Astrocyte of the cerebellum (primary cell): ENCODE results near the gene SLC16A3.

Source experiments
- DNase-seq: peaks from one replicate; pipeline ENCODE4 v3.0.0-alpha.2; 2011; ENCODE audit warnings: low read depth
- H3K4me3 ChIP-seq: 2 replicates; pipeline ENCODE4 v1.5.1; 2011; ENCODE audit warnings: mild to moderate bottlenecking, low read depth, low read length, moderate library complexity
- in situ Hi-C: cut with HindIII; loops from 2 replicates; pipeline ENCODE4 v1.10.0; 2017; ENCODE audit warnings: low sequenced_read_pairs
- TF ChIP-seq, protein P1 (sequence below): IDR thresholded peaks from 2 replicates; pipeline ENCODE4 v1.5.1; 2012; ENCODE audit warnings: low read length, low read depth, moderate library complexity, mild to moderate bottlenecking; ENCODE audit errors: missing control alignments

The SLC16A3 gene

DNA sequence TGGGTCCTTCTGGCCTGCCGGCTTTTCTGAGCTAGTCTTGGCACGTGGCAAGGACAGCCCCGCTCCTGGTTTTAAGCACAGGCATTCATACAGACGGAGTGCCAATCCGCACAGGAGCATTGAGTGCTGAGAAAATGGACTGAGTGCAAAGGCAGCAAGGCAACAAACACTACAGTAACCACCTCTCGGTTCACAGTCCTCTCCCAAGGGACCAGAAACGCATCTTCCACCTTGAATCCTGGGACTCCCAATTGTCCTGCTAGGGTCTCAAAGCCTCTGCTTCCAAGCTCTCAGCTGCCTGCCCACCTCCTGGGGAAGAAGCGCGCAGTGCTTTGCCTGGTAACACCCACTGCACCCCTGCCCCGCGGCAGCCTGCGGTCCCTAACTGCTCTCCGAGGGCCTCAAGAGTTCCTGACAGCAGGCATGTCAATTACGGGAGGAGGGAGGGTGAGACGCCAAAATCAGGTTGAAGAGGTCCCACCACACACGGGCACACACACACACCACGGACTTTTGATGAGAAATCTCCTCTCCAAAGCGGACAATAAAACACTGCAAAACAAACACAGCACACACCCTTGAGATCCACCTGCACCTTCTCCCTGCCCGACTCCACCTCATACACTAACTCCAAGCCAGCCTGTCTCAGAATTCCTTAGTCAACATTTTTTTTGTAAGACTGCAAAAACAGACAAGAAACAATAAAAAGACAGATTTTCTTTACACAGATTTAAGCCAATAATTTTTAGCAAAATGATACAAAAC, 15.0 kb downstream of the SLC16A3 start:
- TF ChIP-seq, protein P1, sequence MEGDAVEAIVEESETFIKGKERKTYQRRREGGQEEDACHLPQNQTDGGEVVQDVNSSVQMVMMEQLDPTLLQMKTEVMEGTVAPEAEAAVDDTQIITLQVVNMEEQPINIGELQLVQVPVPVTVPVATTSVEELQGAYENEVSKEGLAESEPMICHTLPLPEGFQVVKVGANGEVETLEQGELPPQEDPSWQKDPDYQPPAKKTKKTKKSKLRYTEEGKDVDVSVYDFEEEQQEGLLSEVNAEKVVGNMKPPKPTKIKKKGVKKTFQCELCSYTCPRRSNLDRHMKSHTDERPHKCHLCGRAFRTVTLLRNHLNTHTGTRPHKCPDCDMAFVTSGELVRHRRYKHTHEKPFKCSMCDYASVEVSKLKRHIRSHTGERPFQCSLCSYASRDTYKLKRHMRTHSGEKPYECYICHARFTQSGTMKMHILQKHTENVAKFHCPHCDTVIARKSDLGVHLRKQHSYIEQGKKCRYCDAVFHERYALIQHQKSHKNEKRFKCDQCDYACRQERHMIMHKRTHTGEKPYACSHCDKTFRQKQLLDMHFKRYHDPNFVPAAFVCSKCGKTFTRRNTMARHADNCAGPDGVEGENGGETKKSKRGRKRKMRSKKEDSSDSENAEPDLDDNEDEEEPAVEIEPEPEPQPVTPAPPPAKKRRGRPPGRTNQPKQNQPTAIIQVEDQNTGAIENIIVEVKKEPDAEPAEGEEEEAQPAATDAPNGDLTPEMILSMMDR, result no peak
- no peak for DNase-seq
- in situ Hi-C loops, result no loop called here
- no peak overlapping the region for H3K4me3 ChIP-seq

GRCh38 chr17:82244413-82245133, 15.7 kb downstream of the SLC16A3 start:
- TF ChIP-seq, protein P1, result peak; percentile 41
- DNase-seq, result no peak
- H3K4me3 ChIP-seq, result no peak overlapping the region
- in situ Hi-C loops, result no loop called here

DNA sequence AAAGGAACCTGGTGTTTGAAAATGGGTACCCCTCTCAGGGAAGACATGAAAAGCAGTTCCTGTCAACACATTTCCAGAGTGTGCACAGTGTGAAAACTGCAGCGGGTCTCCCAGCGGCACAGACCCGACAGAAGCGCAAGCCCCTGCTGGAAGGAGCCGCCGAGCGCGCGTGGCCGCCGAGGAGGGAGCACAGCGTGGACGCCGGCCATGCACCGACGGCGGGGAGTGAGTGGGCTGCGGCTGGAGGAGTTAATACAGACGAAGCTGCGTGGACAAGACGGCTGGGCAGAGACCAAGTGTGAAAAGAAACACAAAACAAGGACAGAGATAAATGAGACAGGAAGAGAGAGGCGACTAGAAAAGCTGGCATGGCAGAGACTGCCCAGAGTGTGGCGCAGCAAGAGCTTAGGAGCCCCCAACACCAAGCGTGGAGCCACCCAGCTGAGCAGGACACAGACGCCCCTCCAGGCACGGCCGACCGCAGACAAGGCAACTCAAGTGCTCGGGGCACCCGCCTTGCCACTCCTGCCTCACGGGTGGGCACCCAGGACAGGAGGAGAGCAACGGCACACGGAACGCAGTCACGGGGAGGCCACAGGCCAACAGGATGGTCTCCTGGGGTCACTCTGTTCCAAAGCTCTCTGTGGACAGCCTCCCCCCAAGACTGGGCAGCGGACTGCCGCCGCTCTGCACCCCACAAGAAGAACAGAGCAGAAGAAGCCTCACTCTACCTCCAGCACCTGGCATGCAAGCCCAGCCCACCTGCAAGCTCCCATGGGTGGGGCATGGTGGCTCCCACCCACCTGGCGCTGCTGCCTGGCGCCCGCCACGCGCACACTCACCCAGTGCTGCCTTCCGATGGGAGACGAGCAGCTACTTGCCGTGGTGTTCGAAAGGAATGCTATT, 16.5 kb downstream of the SLC16A3 start:
- in situ Hi-C loops, result no loop called here
- TF ChIP-seq, protein P1, result no peak

GRCh38 chr17:82246040-82246364, 17.2 kb downstream of the SLC16A3 start:
- DNase-seq, result no peak
- in situ Hi-C loops, result no loop called here
- TF ChIP-seq, protein P1, result no peak
- no peak overlapping the region for H3K4me3 ChIP-seq

More for the DNA sequence above, 16.5 kb downstream of the SLC16A3 start:
- DNase-seq, result no peak
- no peak overlapping the region for H3K4me3 ChIP-seq

- TF ChIP-seq, protein P1, result no peak
- DNase-seq, result no peak
- in situ Hi-C loops, result no loop called here
- H3K4me3 ChIP-seq, result no peak overlapping the region
These were observed 17.7 kb downstream of the SLC16A3 start for GRCh38 chr17:82246365-82247181.
